BE2C (cell line): ENCODE results near the gene MAP3K5.

Experiments used
- DNase-seq: peaks from one replicate; pipeline ENCODE4 v3.0.0-alpha.2; 2020
- H3K27me3 ChIP-seq: fragments of 250-450 bp; sonication (Bioruptor Pico); 2 replicates; pipeline ENCODE4 v1.5.1; 2020; ENCODE audit warnings: mild to moderate bottlenecking
- H3K36me3 ChIP-seq: fragments of 250-450 bp; sonication (Bioruptor Pico); 2 replicates; pipeline ENCODE4 v1.5.1; 2020; ENCODE audit warnings: mild to moderate bottlenecking
- H3K4me1 ChIP-seq: fragments of 250-450 bp; sonication (Bioruptor Pico); 2 replicates; pipeline ENCODE4 v1.5.1; 2020
- H3K4me3 ChIP-seq: 2 replicates; pipeline ENCODE4 v1.5.1; 2011; ENCODE audit warnings: low read depth, low read length
- H3K9me3 ChIP-seq: fragments of 250-450 bp; sonication (Bioruptor Pico); 2 replicates; pipeline ENCODE4 v1.5.1; 2020
- TF ChIP-seq, protein P1 (sequence below): IDR thresholded peaks from 2 replicates; pipeline ENCODE4 v1.5.1; 2012; ENCODE audit warnings: mild to moderate bottlenecking, low read depth, low read length

Gene MAP3K5

DNA sequence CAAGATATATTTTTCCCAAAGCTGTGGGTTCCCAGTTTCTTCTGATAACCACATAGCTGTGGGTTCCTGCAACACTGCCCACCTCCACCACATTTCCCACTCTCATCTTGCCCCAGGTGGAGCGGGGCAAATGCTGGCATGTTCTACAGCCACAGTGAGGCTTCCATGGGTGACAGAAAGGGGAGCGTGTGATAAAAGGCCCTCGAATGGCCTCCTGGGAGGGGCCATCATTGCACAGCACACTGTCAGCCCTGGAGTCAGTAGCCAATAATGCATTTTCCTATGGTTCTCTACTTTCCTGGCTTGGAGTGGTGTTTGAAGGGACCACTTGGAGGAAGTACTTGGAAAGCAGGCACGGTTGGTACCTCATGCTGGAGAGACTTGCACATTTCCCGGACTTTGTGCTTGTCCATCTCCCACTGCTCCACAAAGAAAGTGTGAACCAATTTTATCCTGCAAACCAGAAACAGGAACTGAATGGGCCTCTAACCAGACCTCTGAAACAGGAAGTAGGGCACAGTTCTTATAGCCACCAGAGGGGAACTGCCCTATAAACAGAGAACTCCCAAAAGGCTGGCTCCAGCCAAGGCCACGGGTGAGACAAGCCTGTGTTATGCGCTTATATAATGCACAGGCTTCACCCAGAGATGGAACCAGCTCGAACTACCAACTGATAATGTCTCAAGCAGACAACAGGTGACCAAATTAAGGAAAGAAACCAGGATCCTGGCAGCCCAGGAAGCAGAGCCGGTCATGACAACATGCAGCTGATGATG, 8.6 kb downstream of the MAP3K5 start:
- H3K36me3 ChIP-seq: no peaks in the 10 kb centered on the region; the same call in 1 of the 2 replicates
- TF ChIP-seq, protein P1, sequence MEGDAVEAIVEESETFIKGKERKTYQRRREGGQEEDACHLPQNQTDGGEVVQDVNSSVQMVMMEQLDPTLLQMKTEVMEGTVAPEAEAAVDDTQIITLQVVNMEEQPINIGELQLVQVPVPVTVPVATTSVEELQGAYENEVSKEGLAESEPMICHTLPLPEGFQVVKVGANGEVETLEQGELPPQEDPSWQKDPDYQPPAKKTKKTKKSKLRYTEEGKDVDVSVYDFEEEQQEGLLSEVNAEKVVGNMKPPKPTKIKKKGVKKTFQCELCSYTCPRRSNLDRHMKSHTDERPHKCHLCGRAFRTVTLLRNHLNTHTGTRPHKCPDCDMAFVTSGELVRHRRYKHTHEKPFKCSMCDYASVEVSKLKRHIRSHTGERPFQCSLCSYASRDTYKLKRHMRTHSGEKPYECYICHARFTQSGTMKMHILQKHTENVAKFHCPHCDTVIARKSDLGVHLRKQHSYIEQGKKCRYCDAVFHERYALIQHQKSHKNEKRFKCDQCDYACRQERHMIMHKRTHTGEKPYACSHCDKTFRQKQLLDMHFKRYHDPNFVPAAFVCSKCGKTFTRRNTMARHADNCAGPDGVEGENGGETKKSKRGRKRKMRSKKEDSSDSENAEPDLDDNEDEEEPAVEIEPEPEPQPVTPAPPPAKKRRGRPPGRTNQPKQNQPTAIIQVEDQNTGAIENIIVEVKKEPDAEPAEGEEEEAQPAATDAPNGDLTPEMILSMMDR: no peak
- no peaks in the 10 kb centered on the region for H3K27me3 ChIP-seq
- no peaks in the 10 kb centered on the region for H3K9me3 ChIP-seq
- no peak overlapping the region for H3K4me3 ChIP-seq
- H3K4me1 ChIP-seq: peaks cover 4% of the 10 kb centered on the region
- no peak for DNase-seq

- Histone ChIP-seq H3K36me3 (no peaks in the 10 kb centered on the region; the same call in 1 of the 2 replicates), H3K4me1 (peaks cover 4% of the 10 kb centered on the region), H3K9me3 (no peaks in the 10 kb centered on the region), H3K27me3 (no peaks in the 10 kb centered on the region), H3K4me3 (no peak overlapping the region)
- TF ChIP-seq, protein P1: no peak
- DNase-seq: no peak
These were observed 9.3 kb downstream of the MAP3K5 start for GRCh38 chr6:136783021-136783420.

DNA sequence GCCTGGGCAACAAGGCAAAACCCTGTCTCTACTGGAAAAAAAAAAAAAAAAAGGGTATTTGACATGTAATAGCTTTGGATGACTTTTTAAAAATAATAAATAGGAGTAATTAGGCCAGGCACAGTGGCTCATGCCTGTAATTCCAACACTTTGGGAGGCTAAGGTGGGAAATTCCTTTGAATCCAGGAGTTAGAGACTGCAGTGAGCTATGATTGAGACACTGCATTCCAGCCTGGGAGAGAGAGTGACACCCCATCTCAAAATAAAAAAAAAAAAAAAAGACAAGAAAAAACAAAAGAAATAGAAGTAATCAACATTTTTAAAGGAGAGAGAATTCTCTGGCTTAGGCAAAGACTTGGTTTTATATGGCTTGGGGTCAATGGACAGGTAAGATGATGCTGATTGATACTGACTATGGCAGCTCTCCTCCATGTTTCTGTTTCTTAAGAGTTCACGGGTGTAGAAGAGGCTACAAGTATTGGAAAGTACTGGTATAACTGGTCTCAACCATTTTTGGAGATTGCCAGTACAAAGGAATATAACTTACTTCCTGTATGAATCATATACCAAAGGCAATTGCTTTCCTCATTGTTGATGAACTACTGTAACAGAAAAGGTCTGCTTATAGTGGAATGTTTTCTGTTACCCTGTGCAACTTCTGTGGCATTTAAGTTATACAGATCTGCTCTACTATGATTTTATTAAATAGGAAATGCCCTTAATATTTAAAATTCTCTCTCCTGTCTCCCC, 10.1 kb downstream of the MAP3K5 start:
- DNase-seq: no peak
- Histone ChIP-seq H3K4me1 (peaks cover 4% of the 10 kb centered on the region), H3K4me3 (no peak overlapping the region), H3K36me3 (no peaks in the 10 kb centered on the region; the same call in 1 of the 2 replicates), H3K27me3 (no peaks in the 10 kb centered on the region), H3K9me3 (no peaks in the 10 kb centered on the region)
- TF ChIP-seq, protein P1: no peak

GRCh38 chr6:136780972-136781371, 11.3 kb downstream of the MAP3K5 start:
- Histone ChIP-seq H3K4me3 (no peak overlapping the region), H3K9me3 (no peaks in the 10 kb centered on the region), H3K36me3 (no peaks in the 10 kb centered on the region; the same call in 1 of the 2 replicates), H3K4me1 (peaks cover 4% of the 10 kb centered on the region), H3K27me3 (no peaks in the 10 kb centered on the region)
- TF ChIP-seq, protein P1: no peak
- DNase-seq: no peak

DNA sequence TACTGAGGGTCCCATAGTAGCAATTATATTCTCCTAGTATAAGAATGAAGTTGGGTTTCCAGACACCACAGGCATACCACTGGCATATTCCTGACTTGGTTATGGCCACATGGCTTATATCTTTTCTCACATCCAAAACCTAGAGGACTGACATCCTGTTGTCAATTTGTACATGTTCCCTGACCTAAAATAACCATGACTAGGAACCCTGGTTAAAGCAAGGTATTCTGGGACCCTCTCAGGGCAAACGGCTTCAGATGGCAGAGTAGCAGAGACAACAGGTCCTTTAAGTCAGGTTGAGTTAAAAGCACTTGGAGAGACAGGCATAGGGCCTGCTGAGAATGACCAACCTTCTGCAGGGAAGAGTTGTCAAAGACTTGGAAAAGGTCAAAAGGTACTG, 12.6 kb downstream of the MAP3K5 start:
- Histone ChIP-seq H3K4me1 (peaks cover 4% of the 10 kb centered on the region), H3K9me3 (no peaks in the 10 kb centered on the region), H3K27me3 (no peaks in the 10 kb centered on the region), H3K36me3 (no peaks in the 10 kb centered on the region; the same call in 1 of the 2 replicates), H3K4me3 (no peak overlapping the region)
- DNase-seq: no peak
- TF ChIP-seq, protein P1: no peak

DNA sequence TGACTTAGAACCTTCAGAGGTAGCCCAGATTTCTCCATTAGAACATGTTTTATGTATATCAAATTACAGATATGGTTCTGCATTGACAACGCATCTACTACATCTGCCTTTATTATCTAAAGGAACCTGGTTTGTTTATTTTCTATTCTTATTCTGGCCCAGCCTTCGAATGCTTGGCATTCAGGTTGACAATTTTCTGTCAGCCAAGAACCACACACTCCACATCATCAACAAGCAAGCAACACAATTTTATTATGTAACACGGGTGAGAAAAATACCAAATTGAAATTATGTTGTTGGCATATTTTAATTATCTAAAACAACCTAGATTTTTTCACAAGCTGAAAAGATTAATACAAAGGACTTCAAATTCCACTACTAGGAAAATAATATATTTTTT, 14.6 kb downstream of the MAP3K5 start:
- TF ChIP-seq, protein P1: no peak
- DNase-seq: no peak
- H3K4me3 ChIP-seq: no peak overlapping the region
- no peaks in the 10 kb centered on the region for H3K27me3 ChIP-seq
- H3K36me3 ChIP-seq: no peaks in the 10 kb centered on the region
- H3K9me3 ChIP-seq: no peaks in the 10 kb centered on the region
- peaks cover 4% of the 10 kb centered on the region; the same call in 1 of the 2 replicates for H3K4me1 ChIP-seq
